Transverse colon (tissue), 3 donors: ENCODE measurements around the gene PTPRN2.

Experiments used
- CTCF ChIP-seq, 5 experiments: fragments of 200-600 bp in 3 of 5; fragments of 450-650 bp in 2 of 5; sonication (generic) in 3 of 5; IDR thresholded peaks; 1 replicate in 2 of 5; 2 replicates in 3 of 5; pipeline ENCODE4 v1.5.1; 2016 to 2017; ENCODE audit warnings: antibody characterized with exemption in 5 of 5, inconsistent platforms in 3 of 5, mild to moderate bottlenecking in 2 of 5, moderate library complexity in 1 of 5
- POLR2A ChIP-seq: fragments of 450-650 bp; IDR thresholded peaks from one replicate; pipeline ENCODE4 v1.6.1; 2016; ENCODE audit warnings: antibody characterized with exemption, mild to moderate bottlenecking, moderate library complexity

GRCh38 chr7:157668221-157668883 lies 919.3 kb downstream of the PTPRN2 start:
- no peak for TF ChIP-seq CTCF (IDR thresholded peaks at IDR 0.05)
- no peak for TF ChIP-seq POLR2A
